HG03280 (cell line): ENCODE data around the gene MTFP1.
"Not testable (repeated sequence)": the region's sequence is repeated elsewhere in the genome, so short reads cannot be mapped to it uniquely, and the experiment has no call there.

ENCODE experiments used
- ATAC-seq: cut with Tn5 transposase; IDR thresholded peaks from one replicate; pipeline ENCODE4 v1.9.1; 2021; ENCODE audit warnings: mild to moderate bottlenecking, moderate library complexity; ENCODE audit not compliant: unreplicated experiment

MTFP1 gene

GRCh38 chr22:30452861-30453260 lies 27.3 kb downstream of the MTFP1 start:
- no peak for ATAC-seq

DNA sequence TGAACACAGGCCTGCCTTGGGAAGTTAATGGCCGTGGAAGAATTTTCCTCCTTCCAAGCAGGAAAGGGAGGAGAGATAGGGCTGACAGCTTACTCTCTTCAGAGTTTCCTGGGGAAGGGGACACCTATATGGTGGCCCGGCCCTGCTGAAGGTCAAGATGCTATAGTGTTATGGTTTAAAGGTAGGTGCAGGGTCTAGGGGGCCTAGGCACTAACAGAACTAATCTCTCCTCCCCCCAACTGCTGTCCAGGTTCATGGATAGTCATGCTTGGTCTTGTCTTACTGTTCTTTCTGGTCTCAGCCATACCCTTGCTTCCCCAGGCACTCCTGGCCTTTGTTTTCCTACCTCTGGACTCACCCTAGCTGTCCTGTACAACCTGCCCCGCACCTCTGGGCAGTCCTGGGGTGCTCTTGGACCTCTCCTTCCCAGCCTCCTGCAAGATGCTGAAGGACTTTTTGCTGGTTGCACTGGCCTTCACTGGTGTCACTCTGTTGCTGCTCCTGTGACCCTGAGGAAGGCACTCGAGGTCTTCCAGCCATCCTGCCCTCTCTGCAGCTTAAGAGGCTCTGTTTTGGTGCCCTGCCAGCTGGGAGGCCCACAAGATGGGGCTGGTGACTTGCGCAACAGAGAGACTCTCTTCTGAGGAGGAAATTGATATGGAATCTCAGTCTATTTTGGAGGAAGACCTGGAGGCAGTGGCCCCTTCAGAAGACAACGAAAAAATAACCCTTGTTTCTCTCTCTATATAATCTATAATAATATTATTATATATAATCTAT lies 28.4 kb downstream of the MTFP1 start:
- ATAC-seq, result no peak

DNA sequence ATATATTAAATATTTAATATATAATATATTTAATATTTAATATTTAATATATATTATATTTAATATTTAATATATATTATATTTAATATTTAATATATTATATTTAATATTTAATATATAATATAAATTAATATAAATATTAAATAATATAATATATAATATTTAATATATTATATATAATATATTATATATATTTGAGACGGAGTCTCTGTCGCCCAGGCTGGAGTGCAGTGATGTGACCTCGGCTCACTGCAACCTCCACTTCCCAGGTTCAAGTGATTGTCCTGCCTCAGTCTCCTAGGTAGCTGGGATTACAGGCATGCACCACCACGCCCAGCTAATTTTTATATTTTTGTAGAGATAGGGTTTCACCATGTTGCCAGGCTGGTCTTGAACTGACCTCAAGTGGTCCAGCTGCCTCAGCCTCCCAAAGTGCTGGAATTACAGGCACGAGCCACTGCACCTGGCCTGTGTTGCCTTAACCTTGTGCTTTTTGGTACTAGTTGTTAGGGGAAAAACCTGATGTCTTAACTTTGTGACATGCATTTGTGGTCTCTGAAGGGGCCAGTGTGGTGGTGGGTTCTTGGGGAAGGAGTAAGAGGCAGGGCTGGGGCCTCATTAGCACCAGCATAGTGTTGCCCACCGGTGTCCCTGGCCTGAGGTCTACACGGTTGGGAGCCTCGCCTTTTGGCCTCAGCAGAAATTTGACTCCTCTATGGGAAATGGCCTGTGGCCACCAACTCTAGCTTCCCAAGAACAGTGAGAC lies 29.7 kb downstream of the MTFP1 start:
- ATAC-seq, result no peak

GRCh38 chr22:30457981-30458380 lies 32.4 kb downstream of the MTFP1 start:
- ATAC-seq, result no peak

DNA sequence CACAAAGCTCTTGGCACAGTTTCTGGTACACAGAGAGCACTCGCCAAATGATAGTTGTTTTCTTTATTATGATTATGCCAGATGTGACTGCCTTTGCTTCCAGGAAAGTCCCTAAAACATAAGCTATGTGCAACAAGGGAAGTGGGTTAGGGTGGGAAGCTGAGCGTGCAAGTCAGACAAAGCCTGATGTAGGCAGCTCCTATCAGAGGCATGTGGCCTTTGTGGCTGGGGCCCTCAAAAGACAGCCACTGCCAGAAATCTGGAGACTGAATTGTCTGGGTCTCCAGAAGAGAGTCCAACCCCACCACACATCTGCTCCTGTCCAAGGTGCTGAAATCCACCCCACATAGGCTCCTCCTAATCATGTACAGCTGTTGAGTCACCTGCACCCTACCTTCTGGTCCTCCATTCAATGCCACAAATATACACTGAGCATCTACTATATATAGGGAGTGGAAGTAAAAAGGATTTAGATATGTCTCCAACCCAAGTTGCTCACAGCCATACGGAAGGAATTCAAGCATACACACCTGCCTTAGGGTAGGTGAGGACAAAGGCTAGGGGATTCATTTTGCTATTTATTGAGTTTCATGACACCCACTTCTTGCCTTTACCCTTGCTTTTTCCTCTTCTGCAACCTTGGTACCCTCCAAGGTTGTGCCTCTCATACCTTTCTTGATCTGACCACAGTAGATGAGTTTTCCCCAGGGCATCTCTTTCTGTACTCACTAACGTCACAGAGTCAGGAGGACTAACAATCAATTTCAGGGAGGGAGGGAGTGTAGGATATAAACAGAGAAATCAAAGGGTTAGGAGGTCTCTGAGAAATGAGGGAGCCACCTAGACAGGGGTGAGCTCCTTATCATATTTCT lies 33.8 kb downstream of the MTFP1 start:
- no peak for ATAC-seq

GRCh38 chr22:30460147-30460546 lies 34.6 kb downstream of the MTFP1 start:
- no peak for ATAC-seq

GRCh38 chr22:30460555-30460954 lies 35.0 kb downstream of the MTFP1 start:
- not testable (repeated sequence) for ATAC-seq

DNA sequence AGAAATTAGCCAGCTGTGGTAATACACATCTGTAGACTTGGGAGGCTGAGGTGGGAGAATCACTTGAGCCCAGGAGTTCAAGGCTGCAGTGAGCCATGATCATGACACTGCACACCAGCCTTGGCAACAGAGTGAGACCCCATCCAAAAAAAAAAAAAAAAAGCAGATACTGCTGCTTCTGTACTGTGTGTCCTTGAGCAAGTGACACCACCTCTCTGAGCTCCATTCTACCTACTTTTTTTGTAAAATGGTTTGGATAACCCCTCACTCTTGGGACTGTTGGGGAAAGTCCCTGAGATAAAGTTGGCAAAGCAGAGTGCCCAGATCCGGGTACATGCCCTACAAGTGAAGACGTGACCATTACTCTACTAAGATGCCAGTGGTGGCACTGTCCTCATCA lies 43.6 kb downstream of the MTFP1 start:
- no peak for ATAC-seq

- no peak for ATAC-seq
Measured at GRCh38 chr22:30470655-30471054, 45.1 kb downstream of the MTFP1 start.

DNA sequence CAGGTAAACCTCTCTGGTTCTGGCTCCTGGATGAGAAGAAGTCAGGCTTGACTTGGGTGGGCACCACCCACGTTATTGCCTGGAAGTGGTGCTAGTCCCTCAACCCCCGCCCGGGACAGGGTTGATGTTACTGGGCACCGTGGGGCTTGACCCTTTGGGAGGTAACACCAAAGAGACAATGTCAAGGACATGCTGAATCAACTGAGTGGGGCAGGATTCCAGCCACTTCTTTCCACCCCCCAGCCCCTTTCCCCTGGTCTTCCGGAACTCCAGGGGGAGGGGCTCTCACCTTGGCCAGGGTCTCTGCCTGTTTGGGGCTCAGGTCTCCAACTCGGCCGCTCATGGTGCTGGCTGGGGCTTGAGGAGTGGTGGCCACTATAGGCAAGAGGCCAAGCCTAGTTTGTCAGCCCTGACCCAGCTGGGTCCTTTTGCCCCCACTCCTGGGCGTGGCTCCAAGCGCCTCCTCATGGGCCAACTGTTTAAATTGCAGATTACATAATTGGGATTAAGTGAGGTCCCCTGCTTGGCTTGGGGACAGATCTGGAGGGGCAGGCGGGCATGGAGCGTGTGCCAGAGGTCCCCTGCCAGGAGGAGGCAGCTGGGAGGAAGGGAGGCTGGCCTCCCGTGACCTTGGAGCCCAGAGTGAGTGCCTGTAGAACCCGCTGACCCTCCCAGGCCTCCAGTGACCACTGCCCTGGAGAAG lies 46.2 kb downstream of the MTFP1 start, which contains the start of gene SEC14L3:
Gene SEC14L3 (minus strand): TSS at position 402 of the 703 bp plus-strand sequence. CDS start 59 bp downstream, at position 343.
- ATAC-seq, result no peak

DNA sequence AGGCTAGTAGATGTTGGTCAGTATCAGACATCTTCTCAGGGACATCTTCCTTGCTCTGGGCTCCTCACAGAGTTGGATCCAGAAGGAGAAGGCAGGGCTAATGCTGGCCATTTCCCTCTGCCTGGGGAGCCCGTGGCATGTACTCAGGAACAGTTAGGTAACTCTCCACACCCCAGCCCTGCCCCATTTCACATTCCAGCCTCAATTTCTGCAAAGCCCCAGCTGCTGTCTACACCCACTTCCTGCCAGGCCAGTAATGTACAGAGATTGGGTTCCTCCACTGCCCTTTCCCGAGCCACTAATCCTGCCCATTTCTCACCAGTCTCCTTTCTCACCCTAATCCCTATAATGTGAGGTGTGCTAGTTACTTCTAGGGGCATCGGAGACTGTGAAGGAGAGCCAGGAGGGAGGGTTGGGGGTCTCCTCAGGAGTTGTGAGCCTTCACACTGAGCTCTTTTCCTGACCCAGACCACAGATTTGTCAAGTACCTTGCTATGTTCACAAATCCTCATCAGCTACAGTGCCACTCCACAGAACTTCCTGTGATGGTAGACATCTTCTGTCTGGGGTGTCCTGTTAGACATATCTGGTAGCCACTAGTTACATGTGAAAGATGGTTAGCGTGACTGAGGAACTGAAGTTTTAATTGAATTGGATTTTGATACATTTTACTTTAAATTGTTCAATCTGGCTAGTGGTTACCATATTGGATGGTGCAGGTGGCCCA lies 47.6 kb downstream of the MTFP1 start:
- no peak for ATAC-seq

- ATAC-seq, result no peak
Measured at GRCh38 chr22:30474121-30474520, 48.6 kb downstream of the MTFP1 start.

- ATAC-seq, result no peak
Measured at GRCh38 chr22:30474683-30475424, 49.3 kb downstream of the MTFP1 start.
